ENCODE results near the gene COL6A6.

Gene COL6A6, protein sequence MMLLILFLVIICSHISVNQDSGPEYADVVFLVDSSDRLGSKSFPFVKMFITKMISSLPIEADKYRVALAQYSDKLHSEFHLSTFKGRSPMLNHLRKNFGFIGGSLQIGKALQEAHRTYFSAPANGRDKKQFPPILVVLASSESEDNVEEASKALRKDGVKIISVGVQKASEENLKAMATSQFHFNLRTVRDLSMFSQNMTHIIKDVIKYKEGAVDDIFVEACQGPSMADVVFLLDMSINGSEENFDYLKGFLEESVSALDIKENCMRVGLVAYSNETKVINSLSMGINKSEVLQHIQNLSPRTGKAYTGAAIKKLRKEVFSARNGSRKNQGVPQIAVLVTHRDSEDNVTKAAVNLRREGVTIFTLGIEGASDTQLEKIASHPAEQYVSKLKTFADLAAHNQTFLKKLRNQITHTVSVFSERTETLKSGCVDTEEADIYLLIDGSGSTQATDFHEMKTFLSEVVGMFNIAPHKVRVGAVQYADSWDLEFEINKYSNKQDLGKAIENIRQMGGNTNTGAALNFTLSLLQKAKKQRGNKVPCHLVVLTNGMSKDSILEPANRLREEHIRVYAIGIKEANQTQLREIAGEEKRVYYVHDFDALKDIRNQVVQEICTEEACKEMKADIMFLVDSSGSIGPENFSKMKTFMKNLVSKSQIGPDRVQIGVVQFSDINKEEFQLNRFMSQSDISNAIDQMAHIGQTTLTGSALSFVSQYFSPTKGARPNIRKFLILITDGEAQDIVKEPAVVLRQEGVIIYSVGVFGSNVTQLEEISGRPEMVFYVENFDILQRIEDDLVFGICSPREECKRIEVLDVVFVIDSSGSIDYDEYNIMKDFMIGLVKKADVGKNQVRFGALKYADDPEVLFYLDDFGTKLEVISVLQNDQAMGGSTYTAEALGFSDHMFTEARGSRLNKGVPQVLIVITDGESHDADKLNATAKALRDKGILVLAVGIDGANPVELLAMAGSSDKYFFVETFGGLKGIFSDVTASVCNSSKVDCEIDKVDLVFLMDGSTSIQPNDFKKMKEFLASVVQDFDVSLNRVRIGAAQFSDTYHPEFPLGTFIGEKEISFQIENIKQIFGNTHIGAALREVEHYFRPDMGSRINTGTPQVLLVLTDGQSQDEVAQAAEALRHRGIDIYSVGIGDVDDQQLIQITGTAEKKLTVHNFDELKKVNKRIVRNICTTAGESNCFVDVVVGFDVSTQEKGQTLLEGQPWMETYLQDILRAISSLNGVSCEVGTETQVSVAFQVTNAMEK (N-terminal part only)

DNA sequence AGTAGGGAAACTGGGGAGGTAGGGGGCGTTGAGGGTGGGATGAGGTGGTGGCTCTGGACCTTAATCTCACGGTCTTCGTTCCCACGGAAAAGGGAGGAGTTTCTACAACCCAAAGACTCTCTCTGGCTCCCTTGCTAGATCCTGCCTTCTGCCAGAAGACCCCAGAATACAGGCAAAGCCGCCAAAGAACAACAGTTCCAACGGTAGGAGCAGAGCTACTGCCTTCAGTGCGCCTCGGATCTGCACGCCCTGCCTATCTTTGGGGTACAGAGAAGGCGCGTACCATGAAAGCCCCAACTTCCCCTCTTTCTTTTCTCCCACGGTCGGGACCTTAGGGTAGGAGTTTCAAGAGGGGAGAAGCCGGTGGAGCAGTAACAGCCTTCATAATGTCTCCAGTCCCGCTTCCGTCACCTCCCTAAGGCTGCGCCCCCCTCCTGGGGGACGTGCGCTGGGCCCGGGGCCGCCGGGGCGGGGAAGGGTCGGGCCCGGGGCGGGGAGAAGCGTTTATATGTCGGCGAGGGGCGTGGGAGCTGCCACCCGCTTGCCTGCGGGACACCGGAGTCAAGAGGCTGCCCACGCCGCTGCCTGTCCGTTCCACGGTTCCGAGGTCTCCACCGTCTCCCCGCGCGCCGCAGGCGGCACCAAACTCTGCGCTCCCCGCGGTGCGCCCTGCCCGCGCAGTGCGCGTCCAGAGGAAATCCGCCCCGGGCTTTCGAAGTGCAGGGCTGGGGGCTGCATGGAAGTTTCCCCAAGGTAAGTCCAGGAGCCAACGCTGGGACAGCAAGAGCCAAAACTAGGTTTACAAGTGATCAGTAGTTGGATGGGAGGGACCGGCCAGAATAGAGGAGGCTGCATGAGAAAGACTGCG lies at the start of gene COL6A6:
COL6A6 (plus strand) TSS at position 533 of the 868 bp plus-strand sequence. CDS start 43,188 bp downstream, outside the sequence.
- H3K9ac ChIP-seq (ENCODE audit: low read length), result no peak within 1 kb of the TSS
- no peaks in the 10 kb centered on the region for H3K36me3 ChIP-seq (ENCODE audit: control insufficient read depth, insufficient read depth, low read length)
- H3K27me3 ChIP-seq (ENCODE audit: control insufficient read depth, insufficient read depth, low read length), result peaks cover 12% of the 10 kb centered on the region
- no peak within 1 kb of the TSS for H3K4me3 ChIP-seq (ENCODE audit: low read length)
- no peaks in the 10 kb centered on the region for H3K9me3 ChIP-seq (ENCODE audit: control insufficient read depth, low read length)
- no peaks in the 10 kb centered on the region for H3K4me1 ChIP-seq (ENCODE audit: control insufficient read depth, insufficient read depth, low read length)

DNA sequence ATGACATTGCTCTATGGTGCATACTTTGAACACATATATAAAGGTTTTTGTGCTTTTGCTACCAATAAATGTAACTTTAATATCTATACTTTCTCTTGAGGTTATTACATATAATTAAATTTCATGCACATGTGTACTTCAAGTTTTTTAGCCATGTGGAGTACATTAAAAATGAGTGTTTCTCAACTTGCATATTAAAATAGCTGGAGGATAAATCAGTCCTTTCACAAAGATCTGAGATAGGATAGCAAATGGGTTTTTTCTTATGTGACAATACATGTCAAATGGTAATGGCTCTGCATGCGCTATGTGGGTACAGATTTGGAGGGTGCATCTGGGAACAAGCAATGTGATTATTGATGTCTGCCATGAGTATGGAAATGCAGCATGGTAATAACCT lies 48.7 kb upstream of the COL6A6 start:
- Histone ChIP-seq H3K4me1 (ENCODE audit: control insufficient read depth, insufficient read depth, low read length) (no peaks in the 10 kb centered on the region), H3K36me3 (ENCODE audit: control insufficient read depth, insufficient read depth, low read length) (no peaks in the 10 kb centered on the region), H3K4me3 (ENCODE audit: low read length) (no peak overlapping the region), H3K27me3 (ENCODE audit: control insufficient read depth, insufficient read depth, low read length) (no peaks in the 10 kb centered on the region), H3K9ac (ENCODE audit: low read length) (no peak overlapping the region), H3K9me3 (ENCODE audit: control insufficient read depth, low read length) (no peaks in the 10 kb centered on the region)

DNA sequence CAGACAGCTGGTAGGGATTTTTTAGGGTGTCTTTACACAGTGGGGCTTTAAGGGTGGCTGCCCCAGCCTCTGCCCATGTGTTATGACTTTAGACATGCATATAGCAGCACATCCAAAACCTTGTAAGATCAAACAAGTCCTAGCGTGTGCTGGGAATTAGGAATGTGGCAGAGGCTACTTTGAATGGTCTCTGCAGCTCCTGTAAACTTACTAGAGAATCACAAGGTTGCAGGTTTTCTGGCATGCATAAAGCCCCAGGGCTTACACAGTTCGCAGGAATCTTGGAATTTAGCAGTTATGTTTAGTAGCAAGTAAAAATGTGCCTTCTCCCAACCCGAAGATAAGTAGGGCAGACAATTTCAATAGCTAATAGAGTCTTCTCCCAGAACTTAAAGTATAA lies 46.9 kb upstream of the COL6A6 start:
- Histone ChIP-seq H3K4me3 (ENCODE audit: low read length) (no peak overlapping the region), H3K27me3 (ENCODE audit: control insufficient read depth, insufficient read depth, low read length) (no peaks in the 10 kb centered on the region), H3K4me1 (ENCODE audit: control insufficient read depth, insufficient read depth, low read length) (no peaks in the 10 kb centered on the region), H3K36me3 (ENCODE audit: control insufficient read depth, insufficient read depth, low read length) (no peaks in the 10 kb centered on the region), H3K9me3 (ENCODE audit: control insufficient read depth, low read length) (no peaks in the 10 kb centered on the region), H3K9ac (ENCODE audit: low read length) (no peak overlapping the region)

GRCh38 chr3:130473416-130473815 lies 43.6 kb upstream of the COL6A6 start:
- H3K9me3 ChIP-seq (ENCODE audit: control insufficient read depth, low read length), result no peaks in the 10 kb centered on the region
- no peaks in the 10 kb centered on the region for H3K4me1 ChIP-seq (ENCODE audit: control insufficient read depth, insufficient read depth, low read length)
- H3K27me3 ChIP-seq (ENCODE audit: control insufficient read depth, insufficient read depth, low read length), result no peaks in the 10 kb centered on the region
- no peak overlapping the region for H3K9ac ChIP-seq (ENCODE audit: low read length)
- no peaks in the 10 kb centered on the region for H3K36me3 ChIP-seq (ENCODE audit: control insufficient read depth, insufficient read depth, low read length)
- H3K4me3 ChIP-seq (ENCODE audit: low read length), result no peak overlapping the region

GRCh38 chr3:130480736-130481135 lies 36.2 kb upstream of the COL6A6 start:
- Histone ChIP-seq H3K9ac (ENCODE audit: low read length) (no peak overlapping the region), H3K36me3 (ENCODE audit: control insufficient read depth, insufficient read depth, low read length) (no peaks in the 10 kb centered on the region), H3K27me3 (ENCODE audit: control insufficient read depth, insufficient read depth, low read length) (no peaks in the 10 kb centered on the region), H3K9me3 (ENCODE audit: control insufficient read depth, low read length) (no peaks in the 10 kb centered on the region), H3K4me1 (ENCODE audit: control insufficient read depth, insufficient read depth, low read length) (no peaks in the 10 kb centered on the region), H3K4me3 (ENCODE audit: low read length) (no peak overlapping the region)

DNA sequence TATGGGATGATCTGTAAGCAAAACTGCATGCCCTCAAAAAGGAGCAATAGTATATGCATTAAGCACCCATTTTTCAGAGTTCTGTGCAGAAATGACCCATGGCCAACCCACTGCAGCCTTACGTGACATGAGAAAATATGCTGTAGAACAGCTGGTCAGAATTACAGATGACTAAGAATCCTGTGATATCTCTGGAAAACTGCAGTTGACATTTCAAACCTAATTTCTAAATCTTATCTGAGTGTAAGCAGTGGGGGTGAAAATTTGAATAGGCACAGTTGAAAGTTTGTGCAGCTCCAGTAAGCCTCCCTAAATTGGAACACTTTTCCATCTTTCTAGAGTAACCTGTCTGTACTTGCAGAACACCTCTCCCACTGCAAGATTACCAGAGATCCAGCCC lies 28.7 kb upstream of the COL6A6 start:
- Histone ChIP-seq H3K27me3 (ENCODE audit: control insufficient read depth, insufficient read depth, low read length) (no peaks in the 10 kb centered on the region), H3K4me1 (ENCODE audit: control insufficient read depth, insufficient read depth, low read length) (no peaks in the 10 kb centered on the region), H3K36me3 (ENCODE audit: control insufficient read depth, insufficient read depth, low read length) (no peaks in the 10 kb centered on the region), H3K4me3 (ENCODE audit: low read length) (no peak overlapping the region), H3K9ac (ENCODE audit: low read length) (no peak overlapping the region), H3K9me3 (ENCODE audit: control insufficient read depth, low read length) (no peaks in the 10 kb centered on the region)

GRCh38 chr3:130488769-130489450 lies 28.1 kb upstream of the COL6A6 start:
- Histone ChIP-seq H3K4me1 (ENCODE audit: control insufficient read depth, insufficient read depth, low read length) (no peaks in the 10 kb centered on the region), H3K9me3 (ENCODE audit: control insufficient read depth, low read length) (no peaks in the 10 kb centered on the region), H3K36me3 (ENCODE audit: control insufficient read depth, insufficient read depth, low read length) (no peaks in the 10 kb centered on the region), H3K27me3 (ENCODE audit: control insufficient read depth, insufficient read depth, low read length) (no peaks in the 10 kb centered on the region), H3K4me3 (ENCODE audit: low read length) (no peak overlapping the region), H3K9ac (ENCODE audit: low read length) (no peak overlapping the region)

- no peaks in the 10 kb centered on the region for H3K27me3 ChIP-seq (ENCODE audit: control insufficient read depth, insufficient read depth, low read length)
- no peaks in the 10 kb centered on the region for H3K4me1 ChIP-seq (ENCODE audit: control insufficient read depth, insufficient read depth, low read length)
- H3K9ac ChIP-seq (ENCODE audit: low read length), result no peak overlapping the region
- no peaks in the 10 kb centered on the region for H3K36me3 ChIP-seq (ENCODE audit: control insufficient read depth, insufficient read depth, low read length)
- H3K9me3 ChIP-seq (ENCODE audit: control insufficient read depth, low read length), result no peaks in the 10 kb centered on the region
- H3K4me3 ChIP-seq (ENCODE audit: low read length), result no peak overlapping the region
Measured at GRCh38 chr3:130490241-130490640, 26.7 kb upstream of the COL6A6 start.

DNA sequence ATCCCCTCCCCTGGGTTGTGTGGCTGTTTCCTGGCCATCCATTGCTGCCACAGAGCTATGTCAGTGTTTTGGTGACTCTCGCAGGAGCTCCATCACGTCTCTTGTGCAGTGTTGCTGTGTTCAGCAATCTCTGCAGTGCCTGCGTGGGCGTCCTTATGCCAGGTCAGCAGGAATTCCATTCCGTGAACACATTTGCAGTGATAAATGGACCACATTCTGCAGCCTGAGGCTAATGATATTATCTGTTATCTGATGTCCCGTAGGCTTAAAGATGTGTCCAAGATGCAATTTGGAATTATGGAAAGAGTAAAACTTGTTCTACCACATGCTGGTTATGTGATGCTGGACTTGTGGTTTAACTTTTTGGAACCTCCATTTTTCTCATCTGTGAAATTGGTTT lies 25.5 kb upstream of the COL6A6 start:
- no peaks in the 10 kb centered on the region for H3K9me3 ChIP-seq (ENCODE audit: control insufficient read depth, low read length)
- H3K9ac ChIP-seq (ENCODE audit: low read length), result no peak overlapping the region
- no peaks in the 10 kb centered on the region for H3K4me1 ChIP-seq (ENCODE audit: control insufficient read depth, insufficient read depth, low read length)
- no peaks in the 10 kb centered on the region for H3K27me3 ChIP-seq (ENCODE audit: control insufficient read depth, insufficient read depth, low read length)
- H3K36me3 ChIP-seq (ENCODE audit: control insufficient read depth, insufficient read depth, low read length), result no peaks in the 10 kb centered on the region
- H3K4me3 ChIP-seq (ENCODE audit: low read length), result no peak overlapping the region

- H3K27me3 ChIP-seq (ENCODE audit: control insufficient read depth, insufficient read depth, low read length), result no peaks in the 10 kb centered on the region
- H3K9ac ChIP-seq (ENCODE audit: low read length), result no peak overlapping the region
- H3K4me1 ChIP-seq (ENCODE audit: control insufficient read depth, insufficient read depth, low read length), result no peaks in the 10 kb centered on the region
- H3K36me3 ChIP-seq (ENCODE audit: control insufficient read depth, insufficient read depth, low read length), result no peaks in the 10 kb centered on the region
- H3K4me3 ChIP-seq (ENCODE audit: low read length), result no peak overlapping the region
- H3K9me3 ChIP-seq (ENCODE audit: control insufficient read depth, low read length), result no peaks in the 10 kb centered on the region
Measured at GRCh38 chr3:130504701-130505100, 12.3 kb upstream of the COL6A6 start.

DNA sequence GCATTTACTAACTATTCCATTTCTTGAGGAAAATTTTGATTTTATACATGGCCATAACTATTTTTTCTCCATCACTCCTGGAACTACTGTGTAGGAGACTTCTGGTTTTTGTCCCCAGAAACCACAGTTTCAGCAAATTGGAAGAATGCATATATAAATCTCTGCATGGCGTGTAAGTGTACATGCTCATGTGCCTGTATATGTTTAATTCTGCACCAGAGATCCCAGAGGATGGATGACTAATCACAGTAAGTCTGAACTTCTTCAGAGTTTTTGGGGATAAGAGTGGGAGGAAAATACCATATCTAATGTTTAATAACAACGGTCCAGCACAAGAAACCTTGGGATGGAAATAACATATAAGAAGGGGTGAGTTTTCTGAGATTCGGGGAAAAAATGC lies 10.9 kb upstream of the COL6A6 start:
- no peaks in the 10 kb centered on the region for H3K4me1 ChIP-seq (ENCODE audit: control insufficient read depth, insufficient read depth, low read length)

More for the DNA sequence above, 10.9 kb upstream of the COL6A6 start:
- Histone ChIP-seq H3K9ac (ENCODE audit: low read length) (no peak overlapping the region), H3K27me3 (ENCODE audit: control insufficient read depth, insufficient read depth, low read length) (no peaks in the 10 kb centered on the region), H3K9me3 (ENCODE audit: control insufficient read depth, low read length) (no peaks in the 10 kb centered on the region), H3K4me3 (ENCODE audit: low read length) (no peak overlapping the region), H3K36me3 (ENCODE audit: control insufficient read depth, insufficient read depth, low read length) (no peaks in the 10 kb centered on the region)

Measured in mucosa of stomach (tissue), 1 donor.